HepG2 (cell line): ENCODE results near the gene EPB42. TPM values are rescaled to one million over a fixed set of nuclear protein-coding genes. Genes with fewer than 3 reads are reported as not detected.

Source experiments
- ATAC-seq: fragments of 200-7000 bp; cut with Tn5 transposase; 3 replicates; pipeline ENCODE4 v1.9.1; 2020; ENCODE audit warnings: mild to moderate bottlenecking, moderate library complexity
- BruUV-seq: library from RNA; stranded (reverse); fragments of 400-500 nt; replicated peaks from 2 replicates; lab custom pipeline; 2021; lab: Mats Ljungman, UMichigan
- CTCF ChIA-PET: fragments of 300-600 bp; formaldehyde crosslinking; extraction: SDS; loops from one replicate; lab custom pipeline; 2021; ENCODE audit warnings: low total read pairs, inconsistent platforms, low intra/inter-chr PET ratio; lab: Yijun Ruan, JAX
- POLR2A ChIA-PET: fragments of 350-600 bp; sonication (Branson Sonifier 250); formaldehyde crosslinking; loops from one replicate; lab custom pipeline; 2020; ENCODE audit warnings: antibody characterized with exemption, inconsistent platforms; lab: Yijun Ruan, JAX
- DNase-seq: peaks from one replicate; pipeline ENCODE4 v3.0.0-alpha.2; 2015; ENCODE audit warnings: low spot score
- FAIRE-seq: peaks from 3 replicates; lab custom pipeline; 2011; peaks lifted over from hg19 to GRCh38; lab: Jason Lieb, UNC
- H2AFZ ChIP-seq: one replicate; pipeline ENCODE4 v1.6.1; 2011; ENCODE audit warnings: low read length, inconsistent platforms
- H3K27ac ChIP-seq: fragments of 300-600 bp; 3 replicates; pipeline ENCODE4 v1.8.0; 2011; ENCODE audit warnings: mixed run types, mild to moderate bottlenecking, mixed read lengths, low read length, inconsistent platforms; ENCODE audit not compliant: insufficient read depth; ENCODE audit errors: extremely low read length
- H3K27me3 ChIP-seq, 2 experiments: fragments of 200-600 bp in 1 of 2; 2 replicates in 1 of 2; 3 replicates in 1 of 2; pipeline versions ENCODE4 v1.6.0 to v1.8.0; 2011; ENCODE audit warnings: low read length in 2 of 2, mild to moderate bottlenecking in 2 of 2, moderate library complexity in 2 of 2, inconsistent platforms in 1 of 2; ENCODE audit not compliant: insufficient read depth in 2 of 2, control insufficient read depth in 1 of 2
- H3K36me3 ChIP-seq, 2 experiments: fragments of 200-600 bp in 1 of 2; replicated peaks in 1 of 2; 2 replicates in 1 of 2; 3 replicates in 1 of 2; pipeline versions ENCODE4 v1.5.1 to v1.8.0; 2011; ENCODE audit warnings: low read length in 2 of 2, inconsistent platforms in 1 of 2; ENCODE audit not compliant: insufficient read depth in 2 of 2, control insufficient read depth in 1 of 2
- H3K4me1 ChIP-seq: 2 replicates; pipeline ENCODE4 v1.5.1; 2012; ENCODE audit warnings: low read length, inconsistent platforms; ENCODE audit not compliant: insufficient read depth
- H3K4me2 ChIP-seq: 2 replicates; pipeline ENCODE4 v1.6.0; 2011; ENCODE audit warnings: low read depth, low read length, inconsistent platforms
- H3K4me3 ChIP-seq, 3 experiments: fragments of 200-600 bp in 1 of 3; sonication (generic), shearing (Covaris generic) in 1 of 3; replicated peaks in 1 of 3; 2 replicates each; pipeline ENCODE4 v1.5.1; 2011 to 2016; ENCODE audit warnings: low read length in 3 of 3, inconsistent platforms in 2 of 3, low read depth in 2 of 3, mild to moderate bottlenecking in 2 of 3, control low read depth in 1 of 3, mixed read lengths in 1 of 3; ENCODE audit not compliant: insufficient read depth in 1 of 3
- H3K79me2 ChIP-seq: one replicate; pipeline ENCODE4 v1.6.1; 2011; ENCODE audit warnings: low read length, inconsistent platforms; ENCODE audit not compliant: insufficient read depth
- H3K9ac ChIP-seq: 2 replicates; pipeline ENCODE4 v1.6.0; 2011; ENCODE audit warnings: mild to moderate bottlenecking, low read depth, low read length, inconsistent platforms; ENCODE audit not compliant: insufficient read depth
- H3K9me3 ChIP-seq: 2 replicates; pipeline ENCODE4 v1.5.1; 2012; ENCODE audit warnings: mild to moderate bottlenecking, low read length
- H4K20me1 ChIP-seq: 2 replicates; pipeline ENCODE4 v1.6.0; 2011; ENCODE audit warnings: inconsistent platforms, mild to moderate bottlenecking, low read length, moderate library complexity; ENCODE audit not compliant: insufficient read depth
- DNMT1 ChIP-seq: sonication (generic); formaldehyde crosslinking; IDR thresholded peaks from 2 replicates; pipeline ENCODE4 v1.5.1; 2020; ENCODE audit warnings: mild to moderate bottlenecking, missing genetic modification reagents
- ETV6 ChIP-seq: sonication (generic); formaldehyde crosslinking; conservative IDR thresholded peaks from 2 replicates; pipeline ENCODE4 v1.4.0; 2020; ENCODE audit warnings: missing genetic modification reagents
- FOXK1 ChIP-seq: sonication (generic); formaldehyde crosslinking; IDR thresholded peaks from 2 replicates; pipeline ENCODE4 v1.4.0; 2020; ENCODE audit warnings: low read depth, missing genetic modification reagents, borderline replicate concordance
- HNRNPL ChIP-seq: fragments of 200-400 bp; formaldehyde crosslinking; IDR thresholded peaks from 2 replicates; pipeline ENCODE4 v1.6.1; 2017; ENCODE audit warnings: mild to moderate bottlenecking, low read depth, low read length
- JUN ChIP-seq: sonication (generic); formaldehyde crosslinking; IDR thresholded peaks from 2 replicates; pipeline ENCODE4 v1.4.0; 2020; ENCODE audit warnings: mild to moderate bottlenecking, missing genetic modification reagents
- RELA ChIP-seq: sonication (generic); formaldehyde crosslinking; IDR thresholded peaks from 2 replicates; pipeline ENCODE4 v1.4.0; 2020; ENCODE audit warnings: missing genetic modification reagents
- REST ChIP-seq, 2 experiments: IDR thresholded peaks; 2 replicates each; pipeline ENCODE4 v1.6.1; 2011 to 2012; ENCODE audit warnings: low read length in 2 of 2, borderline replicate concordance in 1 of 2, low read depth in 1 of 2, mild to moderate bottlenecking in 1 of 2, moderate library complexity in 1 of 2
- TBX3 ChIP-seq: fragments of 450-650 bp; IDR thresholded peaks from 2 replicates; pipeline ENCODE4 v1.6.1; 2017; ENCODE audit warnings: antibody characterized with exemption, mild to moderate bottlenecking, inconsistent platforms, borderline replicate concordance
- TCF7L2 ChIP-seq: IDR thresholded peaks from 2 replicates; pipeline ENCODE4 v1.6.1; 2011; ENCODE audit warnings: mild to moderate bottlenecking, low read depth, low read length, moderate library complexity
- TRAFD1 ChIP-seq: sonication (generic); formaldehyde crosslinking; IDR thresholded peaks from 2 replicates; pipeline ENCODE4 v1.5.1; 2020; ENCODE audit warnings: missing genetic modification reagents, mild to moderate bottlenecking, borderline replicate concordance
- ZIK1 ChIP-seq: sonication (generic); formaldehyde crosslinking; IDR thresholded peaks from 2 replicates; pipeline ENCODE4 v1.5.0; 2020; ENCODE audit warnings: mild to moderate bottlenecking, low read depth, missing genetic modification reagents, borderline replicate concordance
- ZNF20 ChIP-seq: sonication (generic); formaldehyde crosslinking; IDR thresholded peaks from 2 replicates; pipeline ENCODE4 v1.4.0; 2020; ENCODE audit warnings: mild to moderate bottlenecking, moderate library complexity, missing genetic modification reagents
- ZNF34 ChIP-seq: sonication (generic); formaldehyde crosslinking; IDR thresholded peaks from 2 replicates; pipeline ENCODE4 v1.4.0; 2020; ENCODE audit warnings: mild to moderate bottlenecking, missing genetic modification reagents, borderline replicate concordance
- ZNF605 ChIP-seq: sonication (generic); formaldehyde crosslinking; IDR thresholded peaks from 2 replicates; pipeline ENCODE4 v1.8.0; 2022; ENCODE audit warnings: mild to moderate bottlenecking, missing genetic modification reagents
- WGBS: methylation state at CpG from one replicate; pipeline ENCODE4 v1.1.6; 2017; ENCODE audit warnings: low lambda C conversion rate; 5-methylcytosine and 5-hydroxymethylcytosine counted together
- in situ Hi-C: cut with HindIII; loops from 2 replicates; pipeline ENCODE4 v1.10.0; 2017; ENCODE audit warnings: low pct_unique_long_range_greater_than_20kb; ENCODE audit not compliant: extremely low pct_ligation_motif_present
- intact Hi-C: fragments of 100-400 bp; cut with micrococcal nuclease; formaldehyde crosslinking; loops from one replicate; pipeline ENCODE4 v1.10.0; 2022; ENCODE audit not compliant: unreplicated experiment
- polyA plus RNA-seq, 8 experiments: library from polyadenylated mRNA; depleted of rRNA in 3 of 8; stranded (reverse) in 7 of 8; unstranded in 1 of 8; fragments of >200 nt; fragmentation: Illumina TruSeq in 4 of 8; extraction: Trizol in 4 of 8; gene quantifications; 2 replicates each; pipeline versions ENCODE4 v1.2.1 to v1.2.3, GENCODE V29; 2011 to 2016; ENCODE audit warnings: low read depth in 4 of 8, missing spikeins in 1 of 8, mixed read lengths in 1 of 8; ENCODE audit not compliant: insufficient read depth in 1 of 8
- total RNA-seq, 5 experiments: library from RNA; depleted of rRNA; stranded (reverse); fragments of >200 nt; fragmentation: Illumina TruSeq; extraction: Trizol; gene quantifications; 2 replicates each; pipeline ENCODE4 v1.2.3, GENCODE V29; 2016; ENCODE audit warnings: low read depth in 1 of 5
- TF ChIP-seq, protein P1 (sequence below): IDR thresholded peaks from 2 replicates; pipeline ENCODE4 v1.6.1; 2016; ENCODE audit warnings: missing genetic modification reagents, missing compliant biosample characterization

EPB42 gene
- total and polyA plus RNA-seq, 2 of the 13 experiments (the other 11 are each of a cell fraction or from before 2014, with no cell fraction given): not detected

DNA sequence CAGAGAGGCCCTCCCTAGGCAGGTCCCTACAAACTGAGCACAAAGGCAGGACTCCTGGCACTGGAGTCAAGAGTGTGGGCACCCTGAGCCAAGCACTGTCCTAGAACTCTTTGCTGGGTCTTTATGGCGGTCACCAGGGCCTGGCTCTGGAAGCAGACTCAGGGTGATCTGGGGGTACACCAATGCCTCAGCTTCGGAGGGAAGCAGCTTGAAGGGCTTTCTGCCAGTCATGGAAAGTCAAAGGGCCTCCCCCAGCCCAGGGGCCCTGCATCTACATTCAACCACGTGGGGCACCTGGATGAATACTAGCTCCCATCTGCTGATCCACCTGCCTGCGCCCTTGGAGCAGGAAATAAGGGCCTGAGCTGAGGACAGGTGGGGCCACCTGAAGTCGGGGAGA, 7.4 kb downstream of the EPB42 start:
- Histone ChIP-seq H3K27ac (no peak overlapping the region), H3K4me1 (no peaks in the 10 kb centered on the region), H4K20me1 (no peaks in the 10 kb centered on the region), H2AFZ (no peak overlapping the region), H3K27me3 (peaks cover 1 to 43% of the 10 kb centered on the region in 2 experiments; a peak in 3 of 5 replicates), H3K4me3 (no peak overlapping the region), H3K79me2 (no peaks in the 10 kb centered on the region), H3K36me3 (no peaks in the 10 kb centered on the region), H3K4me2 (no peak overlapping the region), H3K9me3 (no peaks in the 10 kb centered on the region), H3K9ac (no peak overlapping the region)
- TF ChIP-seq ETV6 (CRISPR knock-in tag) (no peak), FOXK1 (CRISPR knock-in tag) (no peak), TBX3 (no peak), JUN (CRISPR knock-in tag) (no peak), ZNF605 (no peak), ZNF20 (no peak), TRAFD1 (CRISPR knock-in tag) (no peak), ZNF34 (CRISPR knock-in tag) (no peak), TCF7L2 (no peak), HNRNPL (no peak), ZIK1 (CRISPR knock-in tag) (no peak), DNMT1 (CRISPR knock-in tag) (no peak), RELA (CRISPR knock-in tag) (no peak), REST (IDR thresholded peaks at IDR 0.05; ENCODE audit: borderline replicate concordance in 1 of 2, low read depth in 1 of 2, low read length in 2 of 2) (no peak)
- TF ChIP-seq, protein P1, sequence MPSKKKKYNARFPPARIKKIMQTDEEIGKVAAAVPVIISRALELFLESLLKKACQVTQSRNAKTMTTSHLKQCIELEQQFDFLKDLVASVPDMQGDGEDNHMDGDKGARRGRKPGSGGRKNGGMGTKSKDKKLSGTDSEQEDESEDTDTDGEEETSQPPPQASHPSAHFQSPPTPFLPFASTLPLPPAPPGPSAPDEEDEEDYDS: no peak
- WGBS: 22% methylated on average over 2 of the region's 5 CpGs
- ATAC-seq (no peak), FAIRE-seq (no peak), DNase-seq (no peak)
- ChIA-PET CTCF (no interaction called here), POLR2A (no interaction called here)
- no TSS peak for BruUV-seq
- intact Hi-C loops (no loop called here), in situ Hi-C loops (loop anchor here (25.0 kb wide), 1 partner anchor 501 kb away; no protein-coding TSS in a partner anchor)
